K562 (cell line): ENCODE results near the gene PRICKLE3. TPM values are rescaled to one million over a fixed set of nuclear protein-coding genes. Genes with fewer than 3 reads are reported as not detected.
A peak's percentile ranks its signal among the peaks of the same experiment; 100 is the strongest.
"Not testable (repeated sequence)": the region's sequence is repeated elsewhere in the genome, so short reads cannot be mapped to it uniquely, and the experiment has no call there.

ENCODE experiments used
- CBFA2T3 ChIP-seq: fragments of 450-650 bp; IDR thresholded peaks from 2 replicates; pipeline ENCODE4 v1.6.1; 2017
- EP300 ChIP-seq: IDR thresholded peaks from 2 replicates; pipeline ENCODE4 v1.6.1; 2012; ENCODE audit warnings: low read length, improper control_type of control experiment
- HMBOX1 ChIP-seq: sonication (generic); IDR thresholded peaks from 2 replicates; pipeline ENCODE4 v1.6.1; 2016
- IRF9 ChIP-seq: fragments of 450-650 bp; IDR thresholded peaks from 2 replicates; pipeline ENCODE4 v1.6.1; 2016; ENCODE audit warnings: missing biosample characterization, missing genetic modification characterization
- MGA ChIP-seq: fragments of 450-650 bp; IDR thresholded peaks from 2 replicates; pipeline ENCODE4 v1.6.1; 2016; ENCODE audit warnings: mild to moderate bottlenecking, moderate library complexity
- NCOA2 ChIP-seq, 2 experiments: fragments of 450-650 bp; IDR thresholded peaks; 2 replicates each; pipeline ENCODE4 v1.6.1; 2018; ENCODE audit warnings: mild to moderate bottlenecking in 2 of 2, moderate library complexity in 1 of 2; ENCODE audit not compliant: partially characterized antibody in 2 of 2
- NR2C2 ChIP-seq, 2 experiments: fragments of 200-800 bp in 1 of 2; sonication (Bioruptor generic) in 1 of 2; sonication (generic) in 1 of 2; formaldehyde crosslinking in 1 of 2; IDR thresholded peaks; 2 replicates each; pipeline versions ENCODE4 v1.6.1 to v1.8.0; 2016 to 2022; ENCODE audit warnings: mild to moderate bottlenecking in 1 of 2, missing compliant biosample characterization in 1 of 2, missing genetic modification characterization in 1 of 2, missing genetic modification reagents in 1 of 2
- TEAD4 ChIP-seq, 2 experiments: sonication (generic) in 1 of 2; formaldehyde crosslinking in 1 of 2; IDR thresholded peaks; 2 replicates each; pipeline versions ENCODE4 v1.6.1 to v1.8.0; 2012 to 2022; ENCODE audit warnings: borderline replicate concordance in 1 of 2, inconsistent platforms in 1 of 2, low read length in 1 of 2, mild to moderate bottlenecking in 1 of 2, missing genetic modification reagents in 1 of 2
- ZNF395 ChIP-seq: fragments of 200-800 bp; sonication (Bioruptor generic); IDR thresholded peaks from 2 replicates; pipeline ENCODE4 v1.6.1; 2017; ENCODE audit warnings: missing genetic modification characterization, missing compliant biosample characterization
- polyA plus RNA-seq, 8 experiments: library from polyadenylated mRNA; depleted of rRNA in 4 of 8; stranded (reverse) in 5 of 8; unstranded in 3 of 8; fragments of >200 nt; fragmentation: Nextera tagmentation in 2 of 8; fragmentation: Illumina TruSeq in 1 of 8; extraction: Ambion mirVana in 2 of 8; extraction: Trizol in 1 of 8; gene quantifications; 2 replicates each; pipeline versions ENCODE4 v1.2.1 to v1.2.3, GENCODE V29; 2011 to 2014; ENCODE audit warnings: inconsistent platforms in 1 of 8, missing spikeins in 1 of 8
- total RNA-seq, 7 experiments: library from RNA; depleted of rRNA in 6 of 7; stranded (reverse); fragments of >200 nt in 6 of 7; fragmentation: Illumina TruSeq in 2 of 7; extraction: Trizol in 2 of 7; gene quantifications; 2 replicates each; pipeline versions ENCODE4 v1.2.1 to v1.2.3, GENCODE V29; 2011 to 2021; ENCODE audit warnings: low replicate concordance in 1 of 7

PRICKLE3 gene
- total and polyA plus RNA-seq, 9 of the 15 experiments (the other 6 are each of a cell fraction or from before 2014, with no cell fraction given): 1.1 to 44.3 (median 14.0) TPM

GRCh38 chrX:49148390-49149100, 37.6 kb downstream of the PRICKLE3 start (continued):
- TF ChIP-seq MGA (peak; percentile 88), NCOA2 (IDR thresholded peaks at IDR 0.05; ENCODE audit: partially characterized antibody in 2 of 2) (peak in 1 of 2 experiments; percentile 62), IRF9 (tag) (0 out of 2 replicates have a peak, but pooled peaks have one; percentile 11), EP300 (peak; percentile 95), HMBOX1 (peak; percentile 87), ZNF395 (0 out of 2 replicates have a peak, but pooled peaks have one; percentile 58), TEAD4 (IDR thresholded peaks at IDR 0.05; ENCODE audit: low read length) (peak; percentile 90), NR2C2 (tag; IDR thresholded peaks at IDR 0.05) (peak; percentile 67), CBFA2T3 (peak; percentile 92)
- not testable (repeated sequence) for TF ChIP-seq TEAD4 (CRISPR knock-in tag; IDR thresholded peaks at IDR 0.05; ENCODE audit: borderline replicate concordance); NR2C2 (CRISPR knock-in tag; IDR thresholded peaks at IDR 0.05)
